AG04450 (cell line): ENCODE measurements around the gene NSUN2. TPM values are rescaled to one million over a fixed set of nuclear protein-coding genes. Genes with fewer than 3 reads are reported as not detected.

Experiments
- CTCF ChIA-PET: fragments of 300-600, 350-600 bp; formaldehyde crosslinking; extraction: SDS; loops from one replicate; lab custom pipeline; 2022; ENCODE audit warnings: antibody characterized with exemption, inconsistent platforms; lab: Charles Lee
- POLR2A ChIA-PET: fragments of 350-600 bp; formaldehyde crosslinking; extraction: SDS; loops from one replicate; lab custom pipeline; 2021; ENCODE audit warnings: antibody characterized with exemption, inconsistent platforms; lab: Yijun Ruan, JAX
- DNase-seq: peaks from one replicate; pipeline ENCODE4 v3.0.0-alpha.2; 2011; ENCODE audit warnings: low read depth, low spot score
- H3K27ac ChIP-seq: one replicate; pipeline ENCODE4 v1.5.1; 2012; ENCODE audit warnings: low read depth, low read length, control low read depth
- H3K27me3 ChIP-seq: one replicate; pipeline ENCODE4 v1.6.0; 2012; ENCODE audit warnings: low read length; ENCODE audit not compliant: control insufficient read depth, insufficient read depth
- H3K4me3 ChIP-seq: 2 replicates; pipeline ENCODE4 v1.5.1; 2011; ENCODE audit warnings: mild to moderate bottlenecking, low read depth, low read length, control low read depth
- H3K9me3 ChIP-seq: 2 replicates; pipeline ENCODE4 v1.5.1; 2012; ENCODE audit warnings: low read length; ENCODE audit not compliant: control insufficient read depth, insufficient read depth
- polyA plus RNA-seq: library from polyadenylated mRNA; depleted of rRNA; stranded (reverse); fragments of >200 nt; gene quantifications from 2 replicates; pipeline ENCODE4 v1.2.3, GENCODE V29; 2011
- TF ChIP-seq, protein P1 (sequence below): IDR thresholded peaks from 2 replicates; pipeline ENCODE4 v1.5.1; 2011; ENCODE audit warnings: low read depth, low read length, control low read depth, inconsistent platforms

The NSUN2 gene
- polyA plus RNA-seq, 1 experiment: 42.0 TPM

GRCh38 chr5:6574537-6575245 is 58.2 kb downstream of the NSUN2 start:
- H3K27me3 ChIP-seq: peaks cover 2% of the 10 kb centered on the region
- TF ChIP-seq, protein P1, sequence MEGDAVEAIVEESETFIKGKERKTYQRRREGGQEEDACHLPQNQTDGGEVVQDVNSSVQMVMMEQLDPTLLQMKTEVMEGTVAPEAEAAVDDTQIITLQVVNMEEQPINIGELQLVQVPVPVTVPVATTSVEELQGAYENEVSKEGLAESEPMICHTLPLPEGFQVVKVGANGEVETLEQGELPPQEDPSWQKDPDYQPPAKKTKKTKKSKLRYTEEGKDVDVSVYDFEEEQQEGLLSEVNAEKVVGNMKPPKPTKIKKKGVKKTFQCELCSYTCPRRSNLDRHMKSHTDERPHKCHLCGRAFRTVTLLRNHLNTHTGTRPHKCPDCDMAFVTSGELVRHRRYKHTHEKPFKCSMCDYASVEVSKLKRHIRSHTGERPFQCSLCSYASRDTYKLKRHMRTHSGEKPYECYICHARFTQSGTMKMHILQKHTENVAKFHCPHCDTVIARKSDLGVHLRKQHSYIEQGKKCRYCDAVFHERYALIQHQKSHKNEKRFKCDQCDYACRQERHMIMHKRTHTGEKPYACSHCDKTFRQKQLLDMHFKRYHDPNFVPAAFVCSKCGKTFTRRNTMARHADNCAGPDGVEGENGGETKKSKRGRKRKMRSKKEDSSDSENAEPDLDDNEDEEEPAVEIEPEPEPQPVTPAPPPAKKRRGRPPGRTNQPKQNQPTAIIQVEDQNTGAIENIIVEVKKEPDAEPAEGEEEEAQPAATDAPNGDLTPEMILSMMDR: no peak
- no peaks in the 10 kb centered on the region; the same call in 1 of the 2 replicates for H3K9me3 ChIP-seq
- ChIA-PET CTCF (interaction anchor here (1.0 kb wide), 1 partner anchor 1077 kb away, joined by 3 read pairs; no protein-coding TSS in a partner anchor), POLR2A (no interaction called here)
- no peak overlapping the region for H3K4me3 ChIP-seq
- no peak overlapping the region for H3K27ac ChIP-seq
- DNase-seq: no peak

DNA sequence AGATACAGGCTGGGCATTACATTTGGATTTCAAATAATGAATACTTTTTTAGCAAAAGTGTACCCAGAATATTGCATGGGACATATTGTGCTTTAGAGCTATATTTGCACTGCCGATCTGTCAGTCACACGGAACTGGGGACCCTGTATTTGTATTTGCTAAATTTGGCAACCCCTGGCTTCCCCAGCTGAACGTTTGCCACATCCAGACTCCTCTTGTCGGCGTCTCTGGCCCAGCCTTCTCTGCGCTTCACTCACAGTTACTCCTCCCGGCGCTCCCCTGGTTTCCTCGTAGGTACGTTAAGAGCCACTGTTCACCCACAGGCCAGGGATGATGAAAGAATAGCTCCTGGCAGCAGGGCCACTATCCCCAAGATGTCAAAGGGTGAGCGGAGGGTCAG is 58.7 kb downstream of the NSUN2 start:
- CTCF ChIA-PET: interaction anchor here (1.0 kb wide), 1 partner anchor 1077 kb away, joined by 3 read pairs; no protein-coding TSS in a partner anchor
- POLR2A ChIA-PET: no interaction called here
- no peak for DNase-seq
- no peak overlapping the region for H3K4me3 ChIP-seq
- no peak overlapping the region for H3K27ac ChIP-seq
- peaks cover 2% of the 10 kb centered on the region for H3K27me3 ChIP-seq
- H3K9me3 ChIP-seq: no peaks in the 10 kb centered on the region; the same call in 1 of the 2 replicates
- TF ChIP-seq, protein P1: no peak

GRCh38 chr5:6573651-6574101 is 59.2 kb downstream of the NSUN2 start:
- CTCF ChIA-PET: no interaction called here
- Histone ChIP-seq H3K4me3 (no peak overlapping the region), H3K27ac (no peak overlapping the region), H3K9me3 (no peaks in the 10 kb centered on the region; the same call in 1 of the 2 replicates), H3K27me3 (peaks cover 2% of the 10 kb centered on the region)
- TF ChIP-seq, protein P1: no peak
- POLR2A ChIA-PET: no interaction called here
- DNase-seq: no peak

DNA sequence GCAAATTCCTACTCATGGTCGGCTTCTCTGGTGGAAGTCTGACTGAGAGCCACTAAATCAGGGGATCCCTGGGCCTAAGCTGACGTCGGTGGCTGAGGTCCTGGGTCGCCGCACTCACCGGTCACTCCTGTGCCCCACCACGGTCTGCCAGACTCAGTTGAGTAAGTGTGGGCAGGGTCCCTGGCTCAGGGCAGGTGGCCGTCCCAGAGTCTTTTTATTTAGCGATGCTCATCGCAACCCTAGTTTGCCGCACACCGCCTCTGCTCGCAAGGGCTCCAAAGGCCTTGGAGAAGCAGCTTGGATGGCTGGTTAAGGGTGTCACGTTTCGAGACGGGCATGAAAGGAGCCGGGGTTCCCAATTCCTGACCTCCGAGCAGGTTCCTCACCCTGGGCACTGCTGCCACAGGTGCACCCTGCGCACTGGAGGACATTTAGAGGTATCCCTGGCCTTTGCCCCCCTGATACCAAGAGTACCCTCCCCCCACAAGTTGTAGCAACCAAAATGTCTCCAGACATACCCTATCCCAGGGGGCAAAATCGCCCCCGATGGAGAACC is 59.9 kb downstream of the NSUN2 start:
- Histone ChIP-seq H3K9me3 (no peaks in the 10 kb centered on the region; the same call in 1 of the 2 replicates), H3K27ac (no peak overlapping the region), H3K4me3 (no peak overlapping the region), H3K27me3 (peaks cover 2% of the 10 kb centered on the region)
- DNase-seq: no peak
- POLR2A ChIA-PET: no interaction called here
- CTCF ChIA-PET: no interaction called here
- TF ChIP-seq, protein P1: no peak
